H1 (cell line): ENCODE data around the gene MARCHF2.
"Not testable (repeated sequence)": the region's sequence is repeated elsewhere in the genome, so short reads cannot be mapped to it uniquely, and the experiment has no call there.

Experiments
- EZH2 ChIP-seq: fragments of 200-600 bp; sonication (generic); IDR thresholded peaks from 2 replicates; pipeline ENCODE4 v1.7.1; 2012; ENCODE audit warnings: low read depth, mild to moderate bottlenecking, moderate library complexity, low read length, inconsistent platforms; ENCODE audit not compliant: severe bottlenecking
- FOSL1 ChIP-seq: IDR thresholded peaks from 2 replicates; pipeline ENCODE4 v1.6.1; 2011; ENCODE audit warnings: mild to moderate bottlenecking, low read depth, low read length, moderate library complexity; ENCODE audit not compliant: insufficient read depth
- MAX ChIP-seq: IDR thresholded peaks from 2 replicates; pipeline ENCODE4 v1.6.1; 2012; ENCODE audit warnings: inconsistent platforms
- YY1 ChIP-seq: IDR thresholded peaks from 2 replicates; pipeline ENCODE4 v1.6.1; 2011; ENCODE audit warnings: low read depth, mild to moderate bottlenecking, low read length

GRCh38 chr19:8384569-8384968, 28.5 kb upstream of the MARCHF2 start:
- TF ChIP-seq FOSL1, MAX, YY1, EZH2: not testable (repeated sequence)
